H1 (cell line): ENCODE results near the gene CCL4. TPM values are rescaled to one million over a fixed set of nuclear protein-coding genes. Genes with fewer than 3 reads are reported as not detected.

Experiments used
- CTCF ChIA-PET: fragments of 300-600 bp; sonication (Branson Sonifier 250); formaldehyde crosslinking; loops from one replicate; lab custom pipeline; 2021; ENCODE audit not compliant: partially characterized antibody; lab: Charles Lee
- POLR2A ChIA-PET: fragments of 300-600 bp; sonication (Branson Sonifier 250); formaldehyde crosslinking; loops from one replicate; lab custom pipeline; 2021; ENCODE audit warnings: inconsistent platforms; ENCODE audit not compliant: partially characterized antibody; lab: Charles Lee
- DNase-seq, 2 experiments: peaks; one replicate each; pipeline versions ENCODE4 v3.0.0 to v3.0.0-alpha.2; 2010 to 2022; ENCODE audit warnings: low spot score in 2 of 2, low read depth in 1 of 2, mixed read lengths in 1 of 2
- FAIRE-seq: peaks from 2 replicates; lab custom pipeline; 2011; peaks lifted over from hg19 to GRCh38; lab: Jason Lieb, UNC
- H2AFZ ChIP-seq: 2 replicates; pipeline ENCODE4 v1.8.1; 2012; ENCODE audit warnings: low read length, inconsistent platforms
- H2AK5ac ChIP-seq: 2 replicates; pipeline ENCODE4 v1.6.1; 2013; ENCODE audit warnings: low read depth, low read length
- H2BK120ac ChIP-seq: replicated peaks from 2 replicates; pipeline ENCODE3; 2013; ENCODE audit warnings: low read depth, low read length, inconsistent platforms
- H2BK12ac ChIP-seq: 2 replicates; pipeline ENCODE4 v1.6.1; 2013; ENCODE audit warnings: low read depth, low read length
- H2BK15ac ChIP-seq: 2 replicates; pipeline ENCODE4 v1.6.1; 2013; ENCODE audit warnings: low read length
- H2BK20ac ChIP-seq: 2 replicates; pipeline ENCODE4 v1.6.1; 2013; ENCODE audit warnings: low read length
- H2BK5ac ChIP-seq: 2 replicates; pipeline ENCODE4 v1.6.1; 2013; ENCODE audit warnings: low read depth, low read length
- H3K14ac ChIP-seq: 2 replicates; pipeline ENCODE4 v1.6.1; 2013; ENCODE audit warnings: inconsistent platforms; ENCODE audit not compliant: insufficient read length
- H3K18ac ChIP-seq: 2 replicates; pipeline ENCODE4 v1.6.1; 2013; ENCODE audit warnings: low read length; ENCODE audit errors: extremely low read depth
- H3K23ac ChIP-seq: 2 replicates; pipeline ENCODE4 v1.6.1; 2013; ENCODE audit warnings: inconsistent platforms; ENCODE audit not compliant: insufficient read length
- H3K23me2 ChIP-seq: 2 replicates; pipeline ENCODE4 v1.6.1; 2013; ENCODE audit warnings: low read depth, low read length
- H3K27ac ChIP-seq: 2 replicates; pipeline ENCODE4 v1.6.1; 2011; ENCODE audit warnings: low read depth, low read length, inconsistent platforms
- H3K27me3 ChIP-seq, 4 experiments: replicated peaks in 1 of 4; 1 replicate in 1 of 4; 2 replicates in 3 of 4; pipeline versions ENCODE4 v1.6.1 to v1.8.1; 2011 to 2013; ENCODE audit warnings: low read length in 3 of 4, mild to moderate bottlenecking in 3 of 4, inconsistent platforms in 2 of 4, mixed read lengths in 2 of 4, moderate library complexity in 1 of 4; ENCODE audit not compliant: control insufficient read depth in 3 of 4, insufficient read depth in 3 of 4; ENCODE audit errors: extremely low read depth in 1 of 4
- H3K36me3 ChIP-seq, 4 experiments: 2 replicates each; pipeline versions ENCODE4 v1.6.1 to v1.8.1; 2011 to 2013; ENCODE audit warnings: mild to moderate bottlenecking in 4 of 4, low read length in 3 of 4, moderate library complexity in 2 of 4, control low read depth in 1 of 4, inconsistent platforms in 1 of 4; ENCODE audit not compliant: insufficient read depth in 4 of 4, control insufficient read depth in 2 of 4
- H3K4ac ChIP-seq: replicated peaks from 2 replicates; pipeline ENCODE3; 2013; ENCODE audit warnings: low read length, low read depth, mixed read lengths, inconsistent platforms; ENCODE audit not compliant: insufficient read length
- H3K4me1 ChIP-seq, 4 experiments: replicated peaks in 1 of 4; 1 replicate in 1 of 4; 2 replicates in 3 of 4; pipeline versions ENCODE4 v1.6.1 to v1.8.1; 2011 to 2013; ENCODE audit warnings: low read length in 3 of 4, inconsistent platforms in 2 of 4, mixed read lengths in 1 of 4; ENCODE audit not compliant: insufficient read depth in 4 of 4, control insufficient read depth in 3 of 4
- H3K4me2 ChIP-seq, 2 experiments: 2 replicates each; pipeline versions ENCODE4 v1.6.1 to v1.8.1; 2011 to 2013; ENCODE audit warnings: low read depth in 2 of 2, low read length in 2 of 2, control low read depth in 1 of 2, inconsistent platforms in 1 of 2, mild to moderate bottlenecking in 1 of 2; ENCODE audit not compliant: insufficient read depth in 1 of 2
- H3K4me3 ChIP-seq, 4 experiments: fragments of 200-600, 300-600 bp in 1 of 4; sonication (generic), shearing (Covaris generic), sonication (Bioruptor Twin) in 1 of 4; 2 replicates each; pipeline versions ENCODE4 v1.5.1 to v1.8.1; 2011 to 2016; ENCODE audit warnings: low read length in 4 of 4, low read depth in 3 of 4, control low read depth in 2 of 4, inconsistent platforms in 2 of 4, mild to moderate bottlenecking in 2 of 4, mixed read lengths in 1 of 4, moderate library complexity in 1 of 4; ENCODE audit not compliant: insufficient read depth in 2 of 4; ENCODE audit errors: extremely low read depth in 1 of 4
- H3K56ac ChIP-seq: replicated peaks from 2 replicates; pipeline ENCODE3; 2013; ENCODE audit warnings: low read depth, mild to moderate bottlenecking, mixed read lengths, low read length, inconsistent platforms; ENCODE audit not compliant: insufficient read length
- H3K79me1 ChIP-seq: 2 replicates; pipeline ENCODE4 v1.6.1; 2013; ENCODE audit warnings: low read depth, low read length, control low read depth
- H3K79me2 ChIP-seq, 2 experiments: 2 replicates each; pipeline versions ENCODE4 v1.6.1 to v1.8.1; 2012 to 2013; ENCODE audit warnings: low read length in 2 of 2, mild to moderate bottlenecking in 2 of 2, inconsistent platforms in 1 of 2; ENCODE audit not compliant: insufficient read depth in 2 of 2, control insufficient read depth in 1 of 2
- H3K9ac ChIP-seq, 4 experiments: replicated peaks in 1 of 4; 1 replicate in 1 of 4; 2 replicates in 3 of 4; pipeline versions ENCODE4 v1.6.1 to v1.8.1; 2011 to 2013; ENCODE audit warnings: low read depth in 3 of 4, low read length in 3 of 4, control low read depth in 2 of 4, mild to moderate bottlenecking in 2 of 4, moderate library complexity in 2 of 4, inconsistent platforms in 1 of 4; ENCODE audit errors: extremely low read depth in 1 of 4
- H3K9me3 ChIP-seq, 2 experiments: 2 replicates each; pipeline versions ENCODE4 v1.6.1 to v1.8.1; 2012 to 2013; ENCODE audit warnings: mild to moderate bottlenecking in 2 of 2, moderate library complexity in 2 of 2, control low read depth in 1 of 2, inconsistent platforms in 1 of 2, low read depth in 1 of 2, low read length in 1 of 2, mixed read lengths in 1 of 2; ENCODE audit not compliant: insufficient read depth in 2 of 2
- H4K20me1 ChIP-seq, 2 experiments: replicated peaks in 1 of 2; 2 replicates each; pipeline versions ENCODE3 to v1.8.1; 2011 to 2013; ENCODE audit warnings: inconsistent platforms in 2 of 2, low read length in 2 of 2, mild to moderate bottlenecking in 1 of 2; ENCODE audit not compliant: insufficient read depth in 2 of 2, control insufficient read depth in 1 of 2
- H4K5ac ChIP-seq: 2 replicates; pipeline ENCODE4 v1.6.1; 2013; ENCODE audit warnings: low read length, low read depth, mixed read lengths, inconsistent platforms; ENCODE audit not compliant: insufficient read length
- H4K8ac ChIP-seq: 2 replicates; pipeline ENCODE4 v1.8.0; 2013; ENCODE audit warnings: mild to moderate bottlenecking, moderate library complexity, low read length, inconsistent platforms; ENCODE audit not compliant: insufficient read depth; ENCODE audit errors: extremely low read depth
- H4K91ac ChIP-seq: replicated peaks from 2 replicates; pipeline ENCODE3; 2013; ENCODE audit warnings: low read length, mixed read lengths, inconsistent platforms; ENCODE audit not compliant: insufficient read length
- BCL11A ChIP-seq, 2 experiments: IDR thresholded peaks; one replicate each; pipeline ENCODE4 v1.6.1; 2011; ENCODE audit warnings: low read depth in 2 of 2, low read length in 2 of 2, mild to moderate bottlenecking in 2 of 2
- CBX5 ChIP-seq: fragments of 300-800, 300-1000 bp; sonication (generic); IDR thresholded peaks from 2 replicates; pipeline ENCODE4 v1.7.1; 2016; ENCODE audit warnings: antibody characterized with exemption, low read length, low read depth
- CTBP2 ChIP-seq: IDR thresholded peaks from 2 replicates; pipeline ENCODE4 v1.7.0; 2011; ENCODE audit warnings: borderline replicate concordance, mild to moderate bottlenecking, moderate library complexity, mixed read lengths, low read length; ENCODE audit not compliant: insufficient read depth, insufficient read length
- EZH2 ChIP-seq: fragments of 200-600 bp; sonication (generic); IDR thresholded peaks from 2 replicates; pipeline ENCODE4 v1.7.1; 2012; ENCODE audit warnings: low read depth, mild to moderate bottlenecking, moderate library complexity, low read length, inconsistent platforms; ENCODE audit not compliant: severe bottlenecking
- KDM5A ChIP-seq: fragments of 200-600 bp; IDR thresholded peaks from 2 replicates; pipeline ENCODE4 v1.7.1; 2012; ENCODE audit warnings: mild to moderate bottlenecking, low read length, inconsistent platforms, mixed read lengths
- MAFK ChIP-seq: IDR thresholded peaks from 2 replicates; pipeline ENCODE4 v1.6.1; 2012; ENCODE audit warnings: low read depth, mild to moderate bottlenecking, improper control_type of control experiment, low read length
- RBBP5 ChIP-seq: IDR thresholded peaks from 2 replicates; pipeline ENCODE4 v1.7.1; 2012; ENCODE audit warnings: low read depth, mild to moderate bottlenecking, inconsistent platforms, low read length, moderate library complexity, borderline replicate concordance
- RFX5 ChIP-seq: IDR thresholded peaks from 2 replicates; pipeline ENCODE4 v1.6.1; 2011; ENCODE audit warnings: low read depth, low read length, improper control_type of control experiment, borderline replicate concordance
- SIRT6 ChIP-seq: IDR thresholded peaks from one replicate; pipeline ENCODE4 v1.7.1; 2012; ENCODE audit warnings: low read length, inconsistent platforms
- SIX5 ChIP-seq: IDR thresholded peaks from 2 replicates; pipeline ENCODE4 v1.6.1; 2011; ENCODE audit warnings: mild to moderate bottlenecking, low read depth, low read length
- SRF ChIP-seq: IDR thresholded peaks from 2 replicates; pipeline ENCODE4 v1.6.1; 2011; ENCODE audit warnings: mild to moderate bottlenecking, low read depth, low read length, moderate library complexity
- TEAD4 ChIP-seq: IDR thresholded peaks from 2 replicates; pipeline ENCODE4 v1.6.1; 2012; ENCODE audit warnings: low read depth, low read length, inconsistent platforms, mixed read lengths
- WGBS, 2 experiments: shearing (Covaris generic) in 1 of 2; methylation state at CpG; one replicate each; pipeline versions ENCODE4 v1.1.6 to v1.1.7; 2013 to 2015; ENCODE audit warnings: low lambda C conversion rate in 2 of 2, mixed read lengths in 2 of 2, inconsistent platforms in 1 of 2, low coverage in 1 of 2, missing lambda C conversion rate in 1 of 2; ENCODE audit not compliant: insufficient replicate concordance in 2 of 2, insufficient coverage in 1 of 2, insufficient read length in 1 of 2; ENCODE audit errors: extremely low coverage in 1 of 2, missing lambda C conversion rate in 1 of 2; 5-methylcytosine and 5-hydroxymethylcytosine counted together
- polyA plus RNA-seq, 7 experiments: library from polyadenylated mRNA; depleted of rRNA in 3 of 7; stranded (reverse) in 5 of 7; unstranded in 2 of 7; fragments of >200 nt in 5 of 7; fragments of 200-250 nt in 2 of 7; gene quantifications; 1 replicate in 5 of 7; 2 replicates in 1 of 7; 4 replicates in 1 of 7; pipeline versions ENCODE4 v1.2.1 to v1.2.3, GENCODE V29; 2011 to 2013; ENCODE audit warnings: missing spikeins in 2 of 7, mixed read lengths in 2 of 7
- total RNA-seq: library from RNA; stranded (reverse); fragmentation: NEBNext Ultra II Directional; extraction: Animal tissue kit (Norgen Biotek cat#: 25700); gene quantifications from 2 replicates; pipeline ENCODE4 v1.2.1, GENCODE V29; 2021

CCL4 gene
- total and polyA plus RNA-seq, 2 of the 8 experiments (the other 6 are each of a cell fraction or from before 2014, with no cell fraction given), result not detected

DNA sequence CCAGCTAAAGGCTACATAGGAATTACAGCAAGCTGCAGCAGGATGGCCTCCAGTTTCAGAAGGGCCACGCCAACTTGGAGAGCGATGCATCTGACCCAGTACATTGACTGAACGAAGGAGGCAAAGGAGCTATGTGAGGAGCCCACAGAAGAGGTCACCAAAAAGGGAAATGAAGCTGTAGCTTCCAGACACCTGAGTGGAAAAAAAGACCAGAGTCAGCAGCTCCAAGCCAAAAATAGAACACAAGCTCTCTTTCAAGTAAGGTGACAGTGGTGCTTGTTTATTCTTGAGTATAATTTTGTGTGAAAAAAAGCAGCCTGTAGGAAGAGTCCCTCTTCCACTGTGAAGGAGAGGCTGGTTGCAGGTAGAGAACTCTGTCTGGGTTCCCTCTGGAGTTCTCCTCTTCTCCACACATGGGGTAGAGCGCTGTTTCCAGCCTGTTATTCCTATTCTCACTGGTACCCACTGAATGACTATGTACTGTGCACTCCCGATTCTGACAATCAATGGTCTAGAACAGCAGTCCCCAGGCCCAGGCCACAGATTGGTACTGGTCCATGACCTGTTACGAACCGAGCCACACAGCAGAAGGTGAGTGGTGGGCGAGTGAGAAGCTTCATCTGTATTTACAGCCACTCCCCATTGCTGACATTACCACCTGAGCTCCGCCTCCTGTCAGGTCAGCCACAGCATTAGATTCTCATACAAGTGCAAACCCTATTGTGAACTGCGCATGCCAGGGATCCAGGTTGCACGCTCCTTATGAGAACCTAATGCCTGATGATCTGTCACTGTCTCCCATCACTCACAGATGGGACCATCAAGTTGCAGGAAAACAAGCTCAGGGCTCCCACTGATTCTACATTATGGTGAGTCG, 15.1 kb downstream of the CCL4 start:
- no peak overlapping the region for H3K4me2 ChIP-seq
- no peaks in the 10 kb centered on the region for H3K79me1 ChIP-seq
- H3K27ac ChIP-seq, result no peak overlapping the region
- no peaks in the 10 kb centered on the region for H3K27me3 ChIP-seq
- no peak overlapping the region for H4K91ac ChIP-seq
- H4K8ac ChIP-seq, result no peak overlapping the region
- H3K4me1 ChIP-seq, result peaks cover 0 to 9% (median 1%) of the 10 kb centered on the region in 4 experiments; a peak in 4 of 7 replicates
- no peak overlapping the region for H3K4me3 ChIP-seq
- no peaks in the 10 kb centered on the region for H3K79me2 ChIP-seq
- H2BK15ac ChIP-seq, result no peak overlapping the region
- H3K23me2 ChIP-seq, result no peaks in the 10 kb centered on the region
- 94% methylated on average over 12 of the region's 12 CpGs; no CpG with 5 or more reads in 1 of the 2 experiments for WGBS, 2 experiments
- no peak overlapping the region for H3K56ac ChIP-seq
- no peak overlapping the region for H3K4ac ChIP-seq
- no peak overlapping the region for H2BK20ac ChIP-seq
- FAIRE-seq (no peak), DNase-seq (no peak)
- CTCF ChIA-PET, result interaction anchor here (1.9 to 3.6 kb wide), 2 partner anchors 14 to 30 kb away, joined by 6 to 11 read pairs; no protein-coding TSS in a partner anchor
- no peak overlapping the region for H3K9ac ChIP-seq
- H3K9me3 ChIP-seq, result no peaks in the 10 kb centered on the region
- H2BK12ac ChIP-seq, result no peak overlapping the region
- no peak overlapping the region for H3K18ac ChIP-seq
- H2AFZ ChIP-seq, result no peak overlapping the region
- H3K36me3 ChIP-seq, result no peaks in the 10 kb centered on the region
- POLR2A ChIA-PET, result interaction anchor here (0.6 kb wide), 1 partner anchor 10 kb away, joined by 3 read pairs; no protein-coding TSS in a partner anchor
- H2AK5ac ChIP-seq, result no peak overlapping the region
- H3K14ac ChIP-seq, result no peak overlapping the region
- no peak overlapping the region for H4K5ac ChIP-seq
- H3K23ac ChIP-seq, result no peak overlapping the region
- no peak overlapping the region for H2BK5ac ChIP-seq
- H2BK120ac ChIP-seq, result no peak overlapping the region
- H4K20me1 ChIP-seq, result peaks cover 0 to 1% of the 10 kb centered on the region in 2 experiments
- no peak for TF ChIP-seq RBBP5
- no peak for TF ChIP-seq SIRT6
- no peak for TF ChIP-seq CBX5
- TF ChIP-seq KDM5A, result no peak
- TF ChIP-seq MAFK, result no peak
- TF ChIP-seq BCL11A (IDR thresholded peaks at IDR 0.05; ENCODE audit: low read depth in 2 of 2, low read length in 2 of 2), result no peak
- TF ChIP-seq EZH2, result no peak
- TF ChIP-seq RFX5, result no peak
- TF ChIP-seq SRF, result no peak
- no peak for TF ChIP-seq SIX5
- TF ChIP-seq CTBP2, result no peak
- no peak for TF ChIP-seq TEAD4
